WI38 (cell line): ENCODE data around the gene BTBD6.

Experiments used
- H3K4me3 ChIP-seq: 2 replicates; pipeline ENCODE4 v1.5.1; 2011; ENCODE audit warnings: low read depth, mild to moderate bottlenecking, control low read depth, low read length
- CTCF ChIP-seq: IDR thresholded peaks from 2 replicates; pipeline ENCODE4 v1.5.1; 2012; ENCODE audit warnings: low read depth, mild to moderate bottlenecking, control low read depth, low read length

Gene BTBD6

GRCh38 chr14:105221598-105222178 is 26.6 kb upstream of the BTBD6 start:
- no peak for TF ChIP-seq CTCF
- H3K4me3 ChIP-seq, result no peak overlapping the region

GRCh38 chr14:105223260-105223659 is 25.1 kb upstream of the BTBD6 start:
- no peak overlapping the region for H3K4me3 ChIP-seq
- TF ChIP-seq CTCF, result no peak

- H3K4me3 ChIP-seq, result no peak overlapping the region
- TF ChIP-seq CTCF, result no peak
These were observed 24.4 kb upstream of the BTBD6 start for GRCh38 chr14:105223770-105224544.

- no peak overlapping the region for H3K4me3 ChIP-seq
- no peak for TF ChIP-seq CTCF
These were observed 23.3 kb upstream of the BTBD6 start for GRCh38 chr14:105224845-105225570.

GRCh38 chr14:105226198-105226597 is 22.1 kb upstream of the BTBD6 start:
- no peak for TF ChIP-seq CTCF
- H3K4me3 ChIP-seq, result no peak overlapping the region

GRCh38 chr14:105227346-105227745 is 21.0 kb upstream of the BTBD6 start:
- H3K4me3 ChIP-seq, result no peak overlapping the region
- TF ChIP-seq CTCF, result no peak

GRCh38 chr14:105228562-105228961 is 19.8 kb upstream of the BTBD6 start:
- no peak overlapping the region for H3K4me3 ChIP-seq
- no peak for TF ChIP-seq CTCF
